Activated B cell treated with CpG ODN at 0.5 μM for 24 hours (primary cell): ENCODE data around the gene GSTA4. TPM values are rescaled to one million over a fixed set of nuclear protein-coding genes. Genes with fewer than 3 reads are reported as not detected.

Experiments used
- ATAC-seq: fragments of 200-7000 bp; cut with Tn5 transposase; one replicate; pipeline ENCODE4 v1.10.0; 2021; ENCODE audit warnings: low read depth, mild to moderate bottlenecking, moderate library complexity
- CTCF ChIA-PET: fragments of 350-600 bp; sonication (Branson Sonifier 250); formaldehyde crosslinking; loops from one replicate; lab custom pipeline; 2021; ENCODE audit warnings: antibody characterized with exemption; lab: Charles Lee
- POLR2A ChIA-PET: fragments of 350-600 bp; sonication (Branson Sonifier 250); formaldehyde crosslinking; loops from one replicate; lab custom pipeline; 2021; ENCODE audit warnings: antibody characterized with exemption; lab: Charles Lee
- DNase-seq: peaks from one replicate; pipeline ENCODE4 v3.0.0; 2022
- H3K27ac Mint-ChIP-seq: one replicate; pipeline ENCODE4 v1.8.0; 2020; ENCODE audit warnings: mixed read lengths
- H3K27me3 Mint-ChIP-seq: one replicate; pipeline ENCODE4 v1.8.0; 2021; ENCODE audit warnings: mixed read lengths
- H3K36me3 Mint-ChIP-seq: one replicate; pipeline ENCODE4 v1.8.0; 2021; ENCODE audit warnings: low read depth, mixed read lengths
- H3K4me1 Mint-ChIP-seq: one replicate; pipeline ENCODE4 v1.8.0; 2021; ENCODE audit warnings: mixed read lengths
- H3K4me3 Mint-ChIP-seq: one replicate; pipeline ENCODE4 v1.8.0; 2020; ENCODE audit warnings: mild to moderate bottlenecking, mixed read lengths
- H3K9me3 Mint-ChIP-seq: one replicate; pipeline ENCODE4 v1.8.0; 2020; ENCODE audit warnings: mixed read lengths
- intact Hi-C: fragments of 100-400 bp; cut with micrococcal nuclease; formaldehyde crosslinking; loops from one replicate; pipeline ENCODE4 v1.15.1; 2024
- total RNA-seq: library from RNA; stranded (reverse); gene quantifications from 2 replicates; pipeline ENCODE4 v1.2.3, GENCODE V29; 2022
- TF ChIP-seq, protein P1 (sequence below): fragments of 200-600 bp; IDR thresholded peaks from one replicate; pipeline ENCODE4 v1.8.0; 2022; ENCODE audit warnings: antibody characterized with exemption, mild to moderate bottlenecking

GSTA4 gene
- total RNA-seq, 1 donor from 2014 or later, result 3.3 TPM

- intact Hi-C loops, result no loop called here
- ATAC-seq, result no peak
- CTCF ChIA-PET, result no interaction called here
- POLR2A ChIA-PET, result no interaction called here
- DNase-seq, result no peak
- TF ChIP-seq, protein P1, sequence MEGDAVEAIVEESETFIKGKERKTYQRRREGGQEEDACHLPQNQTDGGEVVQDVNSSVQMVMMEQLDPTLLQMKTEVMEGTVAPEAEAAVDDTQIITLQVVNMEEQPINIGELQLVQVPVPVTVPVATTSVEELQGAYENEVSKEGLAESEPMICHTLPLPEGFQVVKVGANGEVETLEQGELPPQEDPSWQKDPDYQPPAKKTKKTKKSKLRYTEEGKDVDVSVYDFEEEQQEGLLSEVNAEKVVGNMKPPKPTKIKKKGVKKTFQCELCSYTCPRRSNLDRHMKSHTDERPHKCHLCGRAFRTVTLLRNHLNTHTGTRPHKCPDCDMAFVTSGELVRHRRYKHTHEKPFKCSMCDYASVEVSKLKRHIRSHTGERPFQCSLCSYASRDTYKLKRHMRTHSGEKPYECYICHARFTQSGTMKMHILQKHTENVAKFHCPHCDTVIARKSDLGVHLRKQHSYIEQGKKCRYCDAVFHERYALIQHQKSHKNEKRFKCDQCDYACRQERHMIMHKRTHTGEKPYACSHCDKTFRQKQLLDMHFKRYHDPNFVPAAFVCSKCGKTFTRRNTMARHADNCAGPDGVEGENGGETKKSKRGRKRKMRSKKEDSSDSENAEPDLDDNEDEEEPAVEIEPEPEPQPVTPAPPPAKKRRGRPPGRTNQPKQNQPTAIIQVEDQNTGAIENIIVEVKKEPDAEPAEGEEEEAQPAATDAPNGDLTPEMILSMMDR, result no peak
- H3K27ac Mint-ChIP-seq, result no peak overlapping the region
- H3K4me1 Mint-ChIP-seq, result no peaks in the 10 kb centered on the region
- H3K36me3 Mint-ChIP-seq, result peaks cover 74% of the 10 kb centered on the region
- H3K9me3 Mint-ChIP-seq, result no peaks in the 10 kb centered on the region
- no peaks in the 10 kb centered on the region for H3K27me3 Mint-ChIP-seq
- no peak overlapping the region for H3K4me3 Mint-ChIP-seq
Observed at GRCh38 chr6:53015486-53015885, 20.4 kb upstream of the GSTA4 start.

- no peak for ATAC-seq
- Mint-ChIP-seq H3K27me3 (no peaks in the 10 kb centered on the region), H3K9me3 (no peaks in the 10 kb centered on the region), H3K27ac (no peak overlapping the region), H3K4me3 (no peak overlapping the region), H3K36me3 (peaks cover 82% of the 10 kb centered on the region), H3K4me1 (no peaks in the 10 kb centered on the region)
- POLR2A ChIA-PET, result no interaction called here
- TF ChIP-seq, protein P1, result no peak
- intact Hi-C loops, result no loop called here
- CTCF ChIA-PET, result no interaction called here
- DNase-seq, result no peak
Observed at GRCh38 chr6:53014744-53015143, 19.7 kb upstream of the GSTA4 start.

DNA sequence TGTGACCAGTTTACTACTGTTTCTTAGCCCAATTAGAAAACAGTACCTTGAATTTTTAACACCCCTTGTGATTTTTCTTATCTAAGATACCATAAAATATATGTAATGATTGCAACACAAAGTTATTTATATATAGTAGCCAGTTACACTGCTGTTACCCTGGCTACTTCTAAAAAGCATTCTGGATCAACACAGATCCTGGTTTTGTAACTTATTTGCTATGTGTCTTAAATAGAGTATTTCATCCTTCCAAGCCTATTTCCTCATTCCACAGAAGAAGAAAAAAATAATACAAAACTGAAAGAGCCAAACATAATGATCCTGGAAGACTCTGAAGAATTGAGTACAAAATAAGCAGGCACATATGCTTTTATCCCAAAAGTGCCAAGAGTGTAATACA is 19.0 kb upstream of the GSTA4 start:
- H3K27ac Mint-ChIP-seq, result no peak overlapping the region
- ATAC-seq (no peak), DNase-seq (no peak)
- intact Hi-C loops, result no loop called here
- no peaks in the 10 kb centered on the region for H3K27me3 Mint-ChIP-seq
- no peaks in the 10 kb centered on the region for H3K4me1 Mint-ChIP-seq
- no peak overlapping the region for H3K4me3 Mint-ChIP-seq
- ChIA-PET CTCF (no interaction called here), POLR2A (no interaction called here)
- H3K36me3 Mint-ChIP-seq, result peaks cover 88% of the 10 kb centered on the region
- TF ChIP-seq, protein P1, result no peak
- H3K9me3 Mint-ChIP-seq, result no peaks in the 10 kb centered on the region

GRCh38 chr6:53011979-53012378 is 16.9 kb upstream of the GSTA4 start:
- H3K4me3 Mint-ChIP-seq, result no peak overlapping the region
- no peak overlapping the region for H3K27ac Mint-ChIP-seq
- ATAC-seq (no peak), DNase-seq (no peak)
- ChIA-PET CTCF (no interaction called here), POLR2A (no interaction called here)
- TF ChIP-seq, protein P1, result no peak
- intact Hi-C loops, result no loop called here
- no peaks in the 10 kb centered on the region for H3K9me3 Mint-ChIP-seq
- H3K27me3 Mint-ChIP-seq, result no peaks in the 10 kb centered on the region
- peaks cover 84% of the 10 kb centered on the region for H3K36me3 Mint-ChIP-seq
- H3K4me1 Mint-ChIP-seq, result no peaks in the 10 kb centered on the region

GRCh38 chr6:53010504-53010903 is 15.4 kb upstream of the GSTA4 start:
- Mint-ChIP-seq H3K4me1 (no peaks in the 10 kb centered on the region), H3K27me3 (no peaks in the 10 kb centered on the region), H3K4me3 (no peak overlapping the region), H3K27ac (no peak overlapping the region), H3K36me3 (peaks cover 86% of the 10 kb centered on the region), H3K9me3 (no peaks in the 10 kb centered on the region)
- ChIA-PET CTCF (no interaction called here), POLR2A (no interaction called here)
- TF ChIP-seq, protein P1, result no peak
- intact Hi-C loops, result no loop called here
- DNase-seq (no peak), ATAC-seq (no peak)
